Measurements from ENCODE around the gene USP30.

DNA sequence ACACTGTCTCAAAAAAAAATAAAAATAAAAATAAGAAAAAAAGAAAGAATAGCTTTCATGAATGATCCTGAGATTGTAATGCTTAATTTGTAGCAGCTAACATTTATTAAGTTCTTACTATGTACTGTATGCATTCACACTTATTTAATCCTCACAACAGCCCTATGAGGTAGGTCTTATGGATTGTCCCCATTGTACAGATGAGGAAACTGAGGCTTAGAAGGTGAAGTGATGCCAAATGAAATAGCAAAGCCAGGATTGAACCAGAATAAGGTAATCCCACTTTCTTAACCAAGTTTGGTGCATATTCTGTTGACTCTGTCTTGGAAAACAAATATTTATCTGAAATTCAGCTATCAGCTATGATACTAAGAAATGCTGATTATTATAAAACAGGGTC, 2.1 kb downstream of the USP30 start:
- TF ChIP-seq, protein P1, sequence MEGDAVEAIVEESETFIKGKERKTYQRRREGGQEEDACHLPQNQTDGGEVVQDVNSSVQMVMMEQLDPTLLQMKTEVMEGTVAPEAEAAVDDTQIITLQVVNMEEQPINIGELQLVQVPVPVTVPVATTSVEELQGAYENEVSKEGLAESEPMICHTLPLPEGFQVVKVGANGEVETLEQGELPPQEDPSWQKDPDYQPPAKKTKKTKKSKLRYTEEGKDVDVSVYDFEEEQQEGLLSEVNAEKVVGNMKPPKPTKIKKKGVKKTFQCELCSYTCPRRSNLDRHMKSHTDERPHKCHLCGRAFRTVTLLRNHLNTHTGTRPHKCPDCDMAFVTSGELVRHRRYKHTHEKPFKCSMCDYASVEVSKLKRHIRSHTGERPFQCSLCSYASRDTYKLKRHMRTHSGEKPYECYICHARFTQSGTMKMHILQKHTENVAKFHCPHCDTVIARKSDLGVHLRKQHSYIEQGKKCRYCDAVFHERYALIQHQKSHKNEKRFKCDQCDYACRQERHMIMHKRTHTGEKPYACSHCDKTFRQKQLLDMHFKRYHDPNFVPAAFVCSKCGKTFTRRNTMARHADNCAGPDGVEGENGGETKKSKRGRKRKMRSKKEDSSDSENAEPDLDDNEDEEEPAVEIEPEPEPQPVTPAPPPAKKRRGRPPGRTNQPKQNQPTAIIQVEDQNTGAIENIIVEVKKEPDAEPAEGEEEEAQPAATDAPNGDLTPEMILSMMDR (IDR thresholded peaks at IDR 0.05): no peak
- TF ChIP-seq POLR2A (IDR thresholded peaks at IDR 0.05): no peak
